NCI-H345 (cell line): ENCODE measurements around the gene PORCN.
"Not testable (repeated sequence)": the region's sequence is repeated elsewhere in the genome, so short reads cannot be mapped to it uniquely, and the experiment has no call there.

ENCODE experiments used
- DNase-seq: peaks from one replicate; lab custom pipeline; 2025; lab: John Stamatoyannopoulos, UW

Gene PORCN

GRCh38 chrX:48541140-48541814 is 32.5 kb downstream of the PORCN start:
- no peak for DNase-seq

DNA sequence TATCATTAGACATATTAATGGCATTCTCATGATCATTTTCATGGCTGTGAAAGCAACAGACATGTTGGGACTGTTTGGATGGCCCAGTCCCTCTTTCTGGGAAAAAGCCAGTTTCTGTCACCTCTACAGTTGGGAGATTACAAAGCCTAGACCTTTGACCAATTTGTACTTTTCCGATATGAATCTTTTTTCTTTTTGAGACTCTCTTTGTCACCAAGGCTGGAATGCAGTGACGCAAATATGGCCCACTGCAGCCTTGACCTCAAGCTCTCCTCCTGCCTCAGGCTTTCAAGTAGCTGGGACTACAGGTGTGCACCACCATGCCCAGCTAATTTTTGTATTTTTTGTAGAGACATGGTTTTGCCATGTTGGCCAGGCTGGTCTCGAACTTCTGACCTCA is 40.1 kb downstream of the PORCN start:
- no peak for DNase-seq

GRCh38 chrX:48555731-48556325 is 47.0 kb downstream of the PORCN start:
- not testable (repeated sequence) for DNase-seq

GRCh38 chrX:48558271-48558670 is 49.5 kb downstream of the PORCN start:
- no peak for DNase-seq

- DNase-seq, result no peak
These were observed 50.8 kb downstream of the PORCN start for GRCh38 chrX:48559636-48560035.

- no peak for DNase-seq
These were observed 51.3 kb downstream of the PORCN start for GRCh38 chrX:48560056-48560455.

- DNase-seq, result no peak
These were observed 51.9 kb downstream of the PORCN start for GRCh38 chrX:48560681-48561080.

DNA sequence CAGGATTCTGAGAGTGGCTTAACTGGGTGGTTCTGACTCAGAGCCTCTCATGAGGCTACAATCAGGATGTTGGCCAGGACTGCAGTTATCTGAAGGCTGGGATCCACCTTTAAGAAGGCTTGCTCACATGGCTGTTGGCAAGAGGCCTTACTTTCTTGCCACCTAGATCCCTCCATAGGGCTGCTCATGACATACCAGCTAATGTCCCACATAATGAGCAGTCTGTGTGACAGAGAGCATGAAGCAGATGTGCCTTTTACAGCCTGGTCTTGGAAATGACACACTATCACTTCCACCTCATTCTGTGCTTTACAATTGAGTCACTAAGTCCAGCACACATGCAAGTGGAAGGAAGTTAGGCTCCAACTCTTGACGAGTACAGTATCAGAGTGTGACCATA is 61.2 kb downstream of the PORCN start:
- no peak for DNase-seq
